ENCODE data around the gene TMEM135. TPM values are rescaled to one million over a fixed set of nuclear protein-coding genes. Genes with fewer than 3 reads are reported as not detected.

The TMEM135 gene
- total RNA-seq, 4 donors from 2014 or later = 19.0 to 38.5 (median 29.5) TPM

DNA sequence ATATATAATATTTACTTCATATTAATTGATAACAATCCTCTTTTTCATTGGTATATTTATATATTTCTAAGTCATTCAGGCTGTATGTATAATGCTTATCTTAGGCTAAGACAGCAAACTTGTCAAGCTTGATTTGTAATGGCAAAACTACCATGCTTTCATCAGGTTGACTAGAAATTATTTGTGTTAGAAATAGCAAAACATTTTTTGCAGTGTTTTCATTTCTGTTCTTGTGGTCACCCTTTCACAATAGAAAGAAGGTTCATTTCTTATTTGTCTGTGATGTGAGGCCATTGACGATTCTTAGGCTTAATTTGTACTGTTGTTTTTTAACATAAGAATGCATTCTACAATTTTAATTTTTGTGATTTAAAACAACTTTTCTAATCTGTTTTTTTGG lies 197.6 kb downstream of the TMEM135 start:
- H3K27me3 ChIP-seq = no peaks in the 10 kb centered on the region
- peaks cover 0 to 4% of the 10 kb centered on the region in 2 donors for H3K4me1 ChIP-seq
- intact Hi-C loops (cut with DNase I; ENCODE audit: low total_unique reads) = no loop called here
- peaks cover 0 to 13% of the 10 kb centered on the region in 2 donors for H3K9me3 ChIP-seq
- no peaks in the 10 kb centered on the region for H3K36me3 ChIP-seq
- no peak for DNase-seq
- TF ChIP-seq POLR2A (IDR thresholded peaks at IDR 0.05) = no peak
- TF ChIP-seq, protein P1, sequence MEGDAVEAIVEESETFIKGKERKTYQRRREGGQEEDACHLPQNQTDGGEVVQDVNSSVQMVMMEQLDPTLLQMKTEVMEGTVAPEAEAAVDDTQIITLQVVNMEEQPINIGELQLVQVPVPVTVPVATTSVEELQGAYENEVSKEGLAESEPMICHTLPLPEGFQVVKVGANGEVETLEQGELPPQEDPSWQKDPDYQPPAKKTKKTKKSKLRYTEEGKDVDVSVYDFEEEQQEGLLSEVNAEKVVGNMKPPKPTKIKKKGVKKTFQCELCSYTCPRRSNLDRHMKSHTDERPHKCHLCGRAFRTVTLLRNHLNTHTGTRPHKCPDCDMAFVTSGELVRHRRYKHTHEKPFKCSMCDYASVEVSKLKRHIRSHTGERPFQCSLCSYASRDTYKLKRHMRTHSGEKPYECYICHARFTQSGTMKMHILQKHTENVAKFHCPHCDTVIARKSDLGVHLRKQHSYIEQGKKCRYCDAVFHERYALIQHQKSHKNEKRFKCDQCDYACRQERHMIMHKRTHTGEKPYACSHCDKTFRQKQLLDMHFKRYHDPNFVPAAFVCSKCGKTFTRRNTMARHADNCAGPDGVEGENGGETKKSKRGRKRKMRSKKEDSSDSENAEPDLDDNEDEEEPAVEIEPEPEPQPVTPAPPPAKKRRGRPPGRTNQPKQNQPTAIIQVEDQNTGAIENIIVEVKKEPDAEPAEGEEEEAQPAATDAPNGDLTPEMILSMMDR (IDR thresholded peaks at IDR 0.05) = no peak
- H3K4me3 ChIP-seq = no peak overlapping the region
- H3K27ac ChIP-seq = no peak overlapping the region

DNA sequence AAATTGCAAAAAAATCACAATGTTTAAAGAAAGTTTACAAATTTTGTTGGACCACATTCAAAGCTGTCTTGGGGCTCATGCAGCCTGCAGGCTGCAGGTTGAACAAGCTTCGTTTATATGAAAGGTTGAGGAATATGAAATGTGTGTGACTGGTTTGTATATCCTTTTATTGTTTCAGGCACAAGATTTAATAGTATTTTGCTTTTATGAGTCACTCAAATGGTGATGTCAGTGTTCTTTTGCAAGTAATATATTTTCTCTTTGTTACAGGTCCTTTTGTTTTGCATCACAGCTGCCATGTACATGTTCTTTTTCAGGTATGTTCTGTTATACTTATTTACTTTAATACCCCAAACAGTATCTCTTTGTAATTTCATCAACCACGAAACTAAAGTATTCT lies 198.6 kb downstream of the TMEM135 start:
- peaks cover 0 to 4% of the 10 kb centered on the region in 2 donors for H3K4me1 ChIP-seq
- no peak for DNase-seq
- intact Hi-C loops (cut with DNase I; ENCODE audit: low total_unique reads) = no loop called here
- H3K36me3 ChIP-seq = no peaks in the 10 kb centered on the region
- H3K9me3 ChIP-seq = peaks cover 0 to 13% of the 10 kb centered on the region in 2 donors
- H3K27ac ChIP-seq = peak overlapping the region in 1 of 2 donors; percentile 35
- no peak overlapping the region for H3K4me3 ChIP-seq
- H3K27me3 ChIP-seq = no peaks in the 10 kb centered on the region
- TF ChIP-seq, protein P1 (IDR thresholded peaks at IDR 0.05) = no peak
- no peak for TF ChIP-seq POLR2A (IDR thresholded peaks at IDR 0.05)

DNA sequence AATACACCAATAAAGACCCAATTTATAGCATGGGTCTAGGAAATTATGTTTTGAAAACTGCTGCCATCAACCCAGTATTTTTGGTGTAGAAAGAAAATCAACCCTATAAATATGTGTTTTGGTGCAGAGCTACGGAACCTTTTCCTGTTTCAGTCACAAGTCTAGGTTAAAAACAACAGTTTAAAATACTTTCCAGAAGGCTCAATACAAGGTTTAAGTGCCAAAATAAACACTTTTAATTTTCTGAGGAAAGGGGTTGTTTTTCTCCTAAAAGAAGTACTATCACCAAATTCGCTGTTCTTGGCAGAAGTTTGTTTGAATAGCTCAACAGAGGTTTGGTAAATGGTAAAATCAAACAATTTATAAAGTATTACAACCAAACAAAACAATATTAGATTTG lies 201.3 kb downstream of the TMEM135 start:
- Histone ChIP-seq H3K4me3 (no peak overlapping the region), H3K36me3 (no peaks in the 10 kb centered on the region), H3K9me3 (no peaks in the 10 kb centered on the region), H3K4me1 (peaks cover 0 to 4% of the 10 kb centered on the region in 2 donors), H3K27me3 (no peaks in the 10 kb centered on the region), H3K27ac (peak overlapping the region in 1 of 2 donors; percentile 48)
- TF ChIP-seq, protein P1 (IDR thresholded peaks at IDR 0.05) = no peak
- no peak for TF ChIP-seq POLR2A (IDR thresholded peaks at IDR 0.05)
- DNase-seq = no peak
- intact Hi-C loops (cut with DNase I; ENCODE audit: low total_unique reads) = no loop called here

DNA sequence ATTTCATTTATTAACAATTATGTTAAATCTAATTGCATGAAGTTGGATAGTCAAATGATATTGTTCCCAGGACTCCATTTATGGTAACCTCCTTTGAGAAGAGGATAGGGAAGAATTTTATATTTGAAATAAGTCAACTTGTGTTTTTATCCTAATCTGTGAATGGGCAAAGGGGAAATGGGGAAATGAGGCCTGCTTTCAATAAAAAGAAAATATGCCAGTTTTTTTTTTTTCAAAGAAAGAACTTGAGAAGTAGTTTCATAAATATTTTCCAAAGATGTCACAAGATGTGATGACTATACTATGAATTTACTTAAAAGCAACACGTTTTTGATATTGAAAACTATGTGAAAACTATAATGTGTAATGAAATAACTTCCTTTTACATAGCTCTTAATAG lies 201.8 kb downstream of the TMEM135 start:
- no peak for TF ChIP-seq POLR2A (IDR thresholded peaks at IDR 0.05)
- TF ChIP-seq, protein P1 (IDR thresholded peaks at IDR 0.05) = no peak
- Histone ChIP-seq H3K27me3 (no peaks in the 10 kb centered on the region), H3K4me3 (no peak overlapping the region), H3K27ac (peak overlapping the region in 1 of 2 donors; percentile 48), H3K9me3 (no peaks in the 10 kb centered on the region), H3K4me1 (peaks cover 0 to 4% of the 10 kb centered on the region in 2 donors), H3K36me3 (no peaks in the 10 kb centered on the region)
- no peak for DNase-seq
- intact Hi-C loops (cut with DNase I; ENCODE audit: low total_unique reads) = no loop called here

DNA sequence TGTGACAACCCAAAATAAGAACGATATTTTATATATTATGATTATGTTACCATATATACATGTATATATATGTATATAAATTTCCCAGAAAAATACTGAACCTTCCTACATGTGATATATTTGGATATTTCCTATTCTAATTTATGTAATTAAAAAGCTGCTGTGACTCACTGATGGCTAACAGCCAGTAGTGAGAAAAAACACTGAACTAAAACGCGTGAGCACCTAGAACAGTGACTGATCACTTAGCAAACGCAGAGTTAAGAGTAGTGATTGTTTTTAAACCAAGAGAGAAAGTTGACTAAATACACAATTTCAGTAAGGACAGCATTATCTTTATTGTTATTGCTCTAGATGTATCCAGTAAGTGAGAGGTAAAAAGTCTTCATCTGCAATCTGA lies 213.8 kb downstream of the TMEM135 start:
- Histone ChIP-seq H3K9me3 (no peaks in the 10 kb centered on the region), H3K36me3 (no peaks in the 10 kb centered on the region), H3K4me1 (no peaks in the 10 kb centered on the region), H3K27ac (no peak overlapping the region), H3K27me3 (no peaks in the 10 kb centered on the region), H3K4me3 (no peak overlapping the region)
- no peak for DNase-seq
- TF ChIP-seq, protein P1 (IDR thresholded peaks at IDR 0.05) = no peak
- TF ChIP-seq POLR2A (IDR thresholded peaks at IDR 0.05) = no peak
- intact Hi-C loops (cut with DNase I; ENCODE audit: low total_unique reads) = no loop called here
